GM19395 (cell line): ENCODE results near the gene AMZ2.
"Not testable (repeated sequence)": the region's sequence is repeated elsewhere in the genome, so short reads cannot be mapped to it uniquely, and the experiment has no call there.

Experiments
- ATAC-seq: cut with Tn5 transposase; IDR thresholded peaks from one replicate; pipeline ENCODE4 v1.9.1; 2021; ENCODE audit warnings: mild to moderate bottlenecking, moderate library complexity; ENCODE audit not compliant: unreplicated experiment

AMZ2 gene

GRCh38 chr17:68247445-68248198 lies at the start of gene AMZ2:
TSS of gene AMZ2 (plus strand) at chr17:68248043. CDS start at chr17:68250188, 2,145 bp downstream.
- ATAC-seq = peak; percentile 89

- ATAC-seq = no peak
Observed at GRCh38 chr17:68198931-68199836, 48.7 kb upstream of the AMZ2 start.

- no peak for ATAC-seq
Observed at GRCh38 chr17:68199837-68200688, 47.8 kb upstream of the AMZ2 start.

- ATAC-seq = no peak
Observed at GRCh38 chr17:68200689-68201417, 47.0 kb upstream of the AMZ2 start.

- not testable (repeated sequence) for ATAC-seq
Observed at GRCh38 chr17:68201418-68201771, 46.4 kb upstream of the AMZ2 start.

- not testable (repeated sequence) for ATAC-seq
Observed at GRCh38 chr17:68202321-68202720, 45.5 kb upstream of the AMZ2 start.

GRCh38 chr17:68204736-68205135 lies 43.1 kb upstream of the AMZ2 start:
- ATAC-seq = no peak

GRCh38 chr17:68205251-68205807 lies 42.5 kb upstream of the AMZ2 start:
- peak; percentile 89 for ATAC-seq

- ATAC-seq = peak; percentile 31
Observed at GRCh38 chr17:68205808-68206720, 41.8 kb upstream of the AMZ2 start.

GRCh38 chr17:68207651-68208253 lies 40.1 kb upstream of the AMZ2 start:
- ATAC-seq = no peak

- not testable (repeated sequence) for ATAC-seq
Observed at GRCh38 chr17:68208651-68209050, 39.2 kb upstream of the AMZ2 start.

GRCh38 chr17:68209191-68209900 lies 38.5 kb upstream of the AMZ2 start:
- ATAC-seq = not testable (repeated sequence)

- no peak for ATAC-seq
Observed at GRCh38 chr17:68210570-68211315, 37.1 kb upstream of the AMZ2 start.

- not testable (repeated sequence) for ATAC-seq
Observed at GRCh38 chr17:68213428-68214411, 34.1 kb upstream of the AMZ2 start.

GRCh38 chr17:68215453-68215852 lies 32.4 kb upstream of the AMZ2 start:
- not testable (repeated sequence) for ATAC-seq

- ATAC-seq = not testable (repeated sequence)
Observed at GRCh38 chr17:68219429-68219828, 28.4 kb upstream of the AMZ2 start.
